GM12874 (cell line): ENCODE results near the gene QSOX2.

Source experiments
- CTCF ChIP-seq: IDR thresholded peaks from 2 replicates; pipeline ENCODE4 v1.5.1; 2011; ENCODE audit warnings: low read depth, mild to moderate bottlenecking, control low read depth, low read length, moderate library complexity; ENCODE audit not compliant: insufficient read depth

QSOX2 gene

GRCh38 chr9:136251264-136252115 is 5.9 kb upstream of the QSOX2 start:
- no peak for TF ChIP-seq CTCF

DNA sequence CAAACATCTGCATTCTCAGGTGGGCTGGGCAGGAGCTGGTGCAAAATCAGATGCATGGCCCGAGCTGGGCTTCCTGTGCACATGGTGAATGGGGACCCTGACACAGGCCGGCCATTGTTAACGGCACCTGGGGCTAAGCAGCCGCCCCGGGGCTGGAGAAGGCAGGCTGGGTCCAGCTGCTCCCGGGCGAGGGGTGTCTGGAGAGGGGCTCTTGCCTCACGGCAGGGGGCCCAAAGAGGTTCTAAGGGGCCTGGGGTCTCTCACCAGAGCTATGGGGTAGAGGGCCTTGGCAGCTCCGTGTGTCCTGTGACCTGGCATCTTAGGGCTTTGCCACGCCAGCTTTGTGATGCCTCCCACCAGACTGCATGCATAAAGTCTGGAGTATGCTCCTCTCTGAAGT is 5.1 kb upstream of the QSOX2 start:
- no peak for TF ChIP-seq CTCF

GRCh38 chr9:136249877-136250559 is 4.4 kb upstream of the QSOX2 start:
- TF ChIP-seq CTCF, result no peak

- TF ChIP-seq CTCF, result no peak
Observed at GRCh38 chr9:136248951-136249876, 3.6 kb upstream of the QSOX2 start.

GRCh38 chr9:136247947-136248637 is 2.5 kb upstream of the QSOX2 start:
- no peak for TF ChIP-seq CTCF

DNA sequence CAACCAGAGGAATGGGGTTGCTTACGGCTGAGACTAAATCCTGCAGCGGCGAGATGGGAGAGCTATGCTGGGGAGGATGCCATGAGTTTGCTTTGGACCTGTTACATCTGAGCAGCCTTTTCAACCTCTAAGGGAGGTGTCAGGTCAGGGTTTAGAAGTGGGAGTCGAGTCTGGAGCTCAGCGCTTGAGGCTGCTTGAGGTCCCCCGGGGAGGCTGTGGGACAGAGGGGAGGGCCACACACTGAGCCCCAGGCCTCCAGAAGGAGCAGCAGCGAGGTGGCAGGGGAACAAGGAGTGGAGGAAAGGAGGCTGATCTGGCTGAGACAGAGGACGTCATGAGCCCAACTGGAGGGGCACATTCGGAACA is 1.9 kb upstream of the QSOX2 start:
- no peak for TF ChIP-seq CTCF
